ENCODE data around the gene INSYN1. TPM values are rescaled to one million over a fixed set of nuclear protein-coding genes. Genes with fewer than 3 reads are reported as not detected.
A peak's percentile ranks its signal among the peaks of the same experiment; 100 is the strongest.
"Not testable (repeated sequence)": the region's sequence is repeated elsewhere in the genome, so short reads cannot be mapped to it uniquely, and the experiment has no call there.

INSYN1 gene
- total and polyA plus RNA-seq, 3 donors from 2014 or later: 8.9 to 18.9 (median 15.9) TPM

GRCh38 chr15:73709686-73710085 is 43.5 kb downstream of the INSYN1 start:
- H3K4me3 ChIP-seq: no peak overlapping the region
- peaks cover 10% of the 10 kb centered on the region for H3K4me1 ChIP-seq
- DNase-seq: no peak
- TF ChIP-seq CTCF (IDR thresholded peaks at IDR 0.05) (no peak), POLR2A (IDR thresholded peaks at IDR 0.05) (no peak)
- 91% methylated on average over 4 of the region's 4 CpGs for WGBS, 2 donors
- intact Hi-C loops (cut with DNase I; ENCODE audit: low total_unique reads): no loop called here
- no peaks in the 10 kb centered on the region for H3K36me3 ChIP-seq (ENCODE audit: low read depth, missing control alignments)
- no peaks in the 10 kb centered on the region for H3K27me3 ChIP-seq
- H3K9me3 ChIP-seq: no peaks in the 10 kb centered on the region
- H3K27ac ChIP-seq: no peak overlapping the region

- WGBS, 2 donors: 96 to 98% methylated on average over 5 to 6 of the region's 6 CpGs
- Histone ChIP-seq H3K4me3 (no peak overlapping the region), H3K27ac (no peak overlapping the region), H3K27me3 (no peaks in the 10 kb centered on the region), H3K36me3 (ENCODE audit: low read depth, missing control alignments) (no peaks in the 10 kb centered on the region), H3K9me3 (no peaks in the 10 kb centered on the region), H3K4me1 (peaks cover 11% of the 10 kb centered on the region)
- no peak for DNase-seq
- intact Hi-C loops (cut with DNase I; ENCODE audit: low total_unique reads): no loop called here
- TF ChIP-seq CTCF (IDR thresholded peaks at IDR 0.05) (no peak), POLR2A (IDR thresholded peaks at IDR 0.05) (no peak)
Measured at GRCh38 chr15:73709241-73709640, 43.9 kb downstream of the INSYN1 start.

GRCh38 chr15:73708691-73709090 is 44.5 kb downstream of the INSYN1 start:
- DNase-seq: no peak
- no peaks in the 10 kb centered on the region for H3K9me3 ChIP-seq
- H3K4me3 ChIP-seq: no peak overlapping the region
- 88 to 92% methylated on average over 5 to 6 of the region's 6 CpGs for WGBS, 2 donors
- H3K4me1 ChIP-seq: peaks cover 11% of the 10 kb centered on the region
- no peak overlapping the region for H3K27ac ChIP-seq
- H3K36me3 ChIP-seq (ENCODE audit: low read depth, missing control alignments): no peaks in the 10 kb centered on the region
- intact Hi-C loops (cut with DNase I; ENCODE audit: low total_unique reads): no loop called here
- H3K27me3 ChIP-seq: no peaks in the 10 kb centered on the region
- TF ChIP-seq POLR2A (IDR thresholded peaks at IDR 0.05): no peak
- TF ChIP-seq CTCF (IDR thresholded peaks at IDR 0.05): no peak

- Histone ChIP-seq H3K36me3 (ENCODE audit: low read depth, missing control alignments) (no peaks in the 10 kb centered on the region), H3K27me3 (no peaks in the 10 kb centered on the region), H3K4me1 (peaks cover 11% of the 10 kb centered on the region), H3K9me3 (no peaks in the 10 kb centered on the region), H3K4me3 (no peak overlapping the region), H3K27ac (peak overlapping the region; percentile 25 to 48)
- peak; percentile 59 to 74 (median 72) for TF ChIP-seq CTCF (IDR thresholded peaks at IDR 0.05)
- TF ChIP-seq POLR2A (IDR thresholded peaks at IDR 0.05): no peak
- 22 to 42% methylated on average over 11 to 13 of the region's 13 CpGs for WGBS, 2 donors
- peak; percentile 71 for DNase-seq
- intact Hi-C loops (cut with DNase I; ENCODE audit: low total_unique reads): no loop called here
Measured at GRCh38 chr15:73704869-73705645, 48.1 kb downstream of the INSYN1 start.

GRCh38 chr15:73704142-73704868 is 48.8 kb downstream of the INSYN1 start:
- Histone ChIP-seq H3K27ac (peak overlapping the region in 1 of 2 donors; percentile 25), H3K4me1 (peaks cover 11% of the 10 kb centered on the region)
- H3K36me3 ChIP-seq (ENCODE audit: low read depth, missing control alignments); DNase-seq; intact Hi-C loops (cut with DNase I; ENCODE audit: low total_unique reads); H3K4me3 ChIP-seq; H3K27me3 ChIP-seq; H3K9me3 ChIP-seq: not testable (repeated sequence)
- 87 to 91% methylated on average over 9 to 15 of the region's 23 CpGs for WGBS, 2 donors

- WGBS, 2 donors: 83 to 91% methylated on average over 7 to 23 of the region's 23 CpGs
Measured at GRCh38 chr15:73703601-73704000, 49.5 kb downstream of the INSYN1 start.

GRCh38 chr15:73702311-73703239 is 50.6 kb downstream of the INSYN1 start:
- H3K4me3 ChIP-seq; intact Hi-C loops (cut with DNase I; ENCODE audit: low total_unique reads); H3K36me3 ChIP-seq (ENCODE audit: low read depth, missing control alignments); H3K27ac ChIP-seq; DNase-seq; H3K27me3 ChIP-seq; H3K9me3 ChIP-seq: not testable (repeated sequence)
- 82 to 86% methylated on average over 14 to 33 of the region's 33 CpGs for WGBS, 2 donors
- peaks cover 11% of the 10 kb centered on the region for H3K4me1 ChIP-seq

More at GRCh38 chr15:73703601-73704000, 49.5 kb downstream of the INSYN1 start:
- H3K27ac ChIP-seq; H3K27me3 ChIP-seq; H3K4me3 ChIP-seq; intact Hi-C loops (cut with DNase I; ENCODE audit: low total_unique reads); H3K9me3 ChIP-seq; H3K36me3 ChIP-seq (ENCODE audit: low read depth, missing control alignments); DNase-seq: not testable (repeated sequence)
- peaks cover 11% of the 10 kb centered on the region for H3K4me1 ChIP-seq
